K562 (cell line): ENCODE data around the gene ELMO1.

Experiments
- CTCF ChIP-seq, 3 experiments: IDR thresholded peaks in 2 of 3; conservative IDR thresholded peaks in 1 of 3; 2 replicates each; pipeline ENCODE4 v1.5.1; 2011 to 2012; ENCODE audit warnings: low read length in 3 of 3, mild to moderate bottlenecking in 3 of 3, control low read depth in 2 of 3, improper control_type of control experiment in 1 of 3, inconsistent platforms in 1 of 3, low read depth in 1 of 3, mixed read lengths in 1 of 3, moderate library complexity in 1 of 3; ENCODE audit not compliant: insufficient read depth in 2 of 3
- EWSR1 ChIP-seq: fragments of 450-650 bp; IDR thresholded peaks from 2 replicates; pipeline ENCODE4 v1.6.1; 2018; ENCODE audit warnings: borderline replicate concordance, mild to moderate bottlenecking, low read depth, moderate library complexity; ENCODE audit not compliant: partially characterized antibody
- GTF2F1 ChIP-seq: IDR thresholded peaks from 2 replicates; pipeline ENCODE4 v1.6.1; 2011; ENCODE audit warnings: low read depth, low read length, improper control_type of control experiment
- HEY1 ChIP-seq: fragments of 250-450 bp; sonication (Bioruptor Pico); IDR thresholded peaks from 2 replicates; pipeline ENCODE4 v1.5.0; 2020; ENCODE audit warnings: mild to moderate bottlenecking, moderate library complexity, borderline replicate concordance
- NFIC ChIP-seq: fragments of 450-650 bp; IDR thresholded peaks from 2 replicates; pipeline ENCODE4 v1.6.1; 2017; ENCODE audit warnings: mild to moderate bottlenecking, inconsistent platforms
- NR2C2 ChIP-seq, 2 experiments: fragments of 200-800 bp in 1 of 2; sonication (Bioruptor generic) in 1 of 2; sonication (generic) in 1 of 2; formaldehyde crosslinking in 1 of 2; IDR thresholded peaks; 2 replicates each; pipeline versions ENCODE4 v1.6.1 to v1.8.0; 2016 to 2022; ENCODE audit warnings: mild to moderate bottlenecking in 1 of 2, missing compliant biosample characterization in 1 of 2, missing genetic modification characterization in 1 of 2, missing genetic modification reagents in 1 of 2
- POLR2A ChIP-seq: fragments of 450-650 bp; conservative IDR thresholded peaks from 2 replicates; pipeline ENCODE4 v1.6.1; 2016
- TCF7L2 ChIP-seq: fragments of 150-350 bp; IDR thresholded peaks from 2 replicates; pipeline ENCODE4 v1.6.1; 2016; ENCODE audit warnings: low read depth, mild to moderate bottlenecking, low read length, moderate library complexity
- ZNF830 ChIP-seq: fragments of 250-450 bp; sonication (Bioruptor Pico); IDR thresholded peaks from 2 replicates; pipeline ENCODE4 v1.5.0; 2021; ENCODE audit warnings: mild to moderate bottlenecking
- TF ChIP-seq, protein P1 (sequence below), 2 experiments: fragments of 450-650 bp; formaldehyde crosslinking in 1 of 2; IDR thresholded peaks; 2 replicates each; pipeline versions ENCODE4 v1.4.0 to v1.6.1; 2014 to 2020; ENCODE audit warnings: mild to moderate bottlenecking in 2 of 2, borderline replicate concordance in 1 of 2, low read depth in 1 of 2
- TF ChIP-seq, protein P2 (sequence below): fragments of 450-650 bp; formaldehyde crosslinking; IDR thresholded peaks from 2 replicates; pipeline ENCODE4 v1.4.0; 2022; ENCODE audit warnings: mild to moderate bottlenecking, moderate library complexity

- TF ChIP-seq ZNF830 (no peak), HEY1 (CRISPR knock-in tag) (no peak), NR2C2 (CRISPR knock-in tag; IDR thresholded peaks at IDR 0.05) (no peak), NR2C2 (tag; IDR thresholded peaks at IDR 0.05) (no peak), GTF2F1 (no peak), NFIC (no peak), CTCF (IDR thresholded peaks at IDR 0.05 in 2 of 3, conservative IDR thresholded peaks at IDR 0.05 in 1 of 3; ENCODE audit: insufficient read depth in 2 of 3, low read depth in 1 of 3, low read length in 3 of 3) (no peak), POLR2A (no peak), EWSR1 (no peak), TCF7L2 (no peak)
- TF ChIP-seq, protein P1, sequence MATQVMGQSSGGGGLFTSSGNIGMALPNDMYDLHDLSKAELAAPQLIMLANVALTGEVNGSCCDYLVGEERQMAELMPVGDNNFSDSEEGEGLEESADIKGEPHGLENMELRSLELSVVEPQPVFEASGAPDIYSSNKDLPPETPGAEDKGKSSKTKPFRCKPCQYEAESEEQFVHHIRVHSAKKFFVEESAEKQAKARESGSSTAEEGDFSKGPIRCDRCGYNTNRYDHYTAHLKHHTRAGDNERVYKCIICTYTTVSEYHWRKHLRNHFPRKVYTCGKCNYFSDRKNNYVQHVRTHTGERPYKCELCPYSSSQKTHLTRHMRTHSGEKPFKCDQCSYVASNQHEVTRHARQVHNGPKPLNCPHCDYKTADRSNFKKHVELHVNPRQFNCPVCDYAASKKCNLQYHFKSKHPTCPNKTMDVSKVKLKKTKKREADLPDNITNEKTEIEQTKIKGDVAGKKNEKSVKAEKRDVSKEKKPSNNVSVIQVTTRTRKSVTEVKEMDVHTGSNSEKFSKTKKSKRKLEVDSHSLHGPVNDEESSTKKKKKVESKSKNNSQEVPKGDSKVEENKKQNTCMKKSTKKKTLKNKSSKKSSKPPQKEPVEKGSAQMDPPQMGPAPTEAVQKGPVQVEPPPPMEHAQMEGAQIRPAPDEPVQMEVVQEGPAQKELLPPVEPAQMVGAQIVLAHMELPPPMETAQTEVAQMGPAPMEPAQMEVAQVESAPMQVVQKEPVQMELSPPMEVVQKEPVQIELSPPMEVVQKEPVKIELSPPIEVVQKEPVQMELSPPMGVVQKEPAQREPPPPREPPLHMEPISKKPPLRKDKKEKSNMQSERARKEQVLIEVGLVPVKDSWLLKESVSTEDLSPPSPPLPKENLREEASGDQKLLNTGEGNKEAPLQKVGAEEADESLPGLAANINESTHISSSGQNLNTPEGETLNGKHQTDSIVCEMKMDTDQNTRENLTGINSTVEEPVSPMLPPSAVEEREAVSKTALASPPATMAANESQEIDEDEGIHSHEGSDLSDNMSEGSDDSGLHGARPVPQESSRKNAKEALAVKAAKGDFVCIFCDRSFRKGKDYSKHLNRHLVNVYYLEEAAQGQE (IDR thresholded peaks at IDR 0.05; ENCODE audit: borderline replicate concordance): no peak
- TF ChIP-seq, protein P1 (CRISPR knock-in tag; IDR thresholded peaks at IDR 0.05; ENCODE audit: low read depth): no peak
- TF ChIP-seq, protein P2, sequence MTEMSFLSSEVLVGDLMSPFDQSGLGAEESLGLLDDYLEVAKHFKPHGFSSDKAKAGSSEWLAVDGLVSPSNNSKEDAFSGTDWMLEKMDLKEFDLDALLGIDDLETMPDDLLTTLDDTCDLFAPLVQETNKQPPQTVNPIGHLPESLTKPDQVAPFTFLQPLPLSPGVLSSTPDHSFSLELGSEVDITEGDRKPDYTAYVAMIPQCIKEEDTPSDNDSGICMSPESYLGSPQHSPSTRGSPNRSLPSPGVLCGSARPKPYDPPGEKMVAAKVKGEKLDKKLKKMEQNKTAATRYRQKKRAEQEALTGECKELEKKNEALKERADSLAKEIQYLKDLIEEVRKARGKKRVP: no peak
Observed at GRCh38 chr7:37193087-37193774, 255.4 kb downstream of the ELMO1 start.
